Vagina (tissue), 2 donors: Measurements from ENCODE around the gene MYBPH.

Experiments used
- POLR2A ChIP-seq, 2 donors: fragments of 450-650 bp; IDR thresholded peaks; one replicate each; pipeline ENCODE4 v1.6.1; 2017; ENCODE audit warnings: antibody characterized with exemption in 2 of 2, mild to moderate bottlenecking in 2 of 2, moderate library complexity in 2 of 2
- POLR2AphosphoS5 ChIP-seq, 2 donors: sonication (generic); formaldehyde crosslinking; IDR thresholded peaks; one replicate each; pipeline ENCODE4 v1.9.0; 2017; ENCODE audit warnings: antibody characterized with exemption in 2 of 2, mild to moderate bottlenecking in 2 of 2, low read depth in 1 of 2; ENCODE audit not compliant: insufficient read depth in 1 of 2
- TF ChIP-seq, protein P1 (sequence below), 3 experiments: fragments of 450-650 bp in 2 of 3; fragments of 200-600 bp in 1 of 3; sonication (generic) in 1 of 3; IDR thresholded peaks; one replicate each; pipeline ENCODE4 v1.5.1; 2017 to 2019; ENCODE audit warnings: antibody characterized with exemption in 3 of 3, mild to moderate bottlenecking in 2 of 3, moderate library complexity in 2 of 3

DNA sequence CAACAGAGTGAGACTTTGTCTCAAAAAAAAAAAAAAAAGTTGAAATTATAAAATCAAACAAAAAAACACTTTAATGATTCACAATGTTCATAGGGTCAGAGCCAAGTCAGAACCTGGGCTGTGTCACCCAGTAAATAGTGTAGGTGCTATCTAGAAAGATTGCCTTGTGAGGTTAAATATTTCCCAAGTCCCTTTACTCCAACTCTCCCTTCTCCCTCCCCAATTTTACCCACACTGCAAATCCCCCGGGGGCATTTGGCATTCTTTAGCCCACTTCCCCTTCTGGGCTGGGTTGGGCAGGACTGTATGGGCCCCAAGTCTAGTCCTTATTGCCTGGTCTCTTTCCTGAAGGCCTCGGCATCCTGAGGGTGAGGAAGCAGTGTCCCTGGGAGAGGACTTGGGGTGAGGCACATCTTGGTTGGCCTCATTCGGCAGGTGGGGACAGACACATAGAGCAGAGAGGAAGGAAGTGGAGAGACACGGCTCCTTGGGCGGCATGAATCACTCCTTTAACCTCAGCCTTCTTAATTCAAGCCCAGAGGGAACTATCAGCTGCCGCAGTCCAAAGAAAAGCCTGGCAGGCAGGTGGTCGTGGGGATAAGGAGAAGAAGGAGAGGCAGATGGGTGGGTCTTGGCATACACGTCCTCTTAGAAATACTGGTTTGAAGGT is 39.9 kb downstream of the MYBPH start:
- TF ChIP-seq, protein P1, sequence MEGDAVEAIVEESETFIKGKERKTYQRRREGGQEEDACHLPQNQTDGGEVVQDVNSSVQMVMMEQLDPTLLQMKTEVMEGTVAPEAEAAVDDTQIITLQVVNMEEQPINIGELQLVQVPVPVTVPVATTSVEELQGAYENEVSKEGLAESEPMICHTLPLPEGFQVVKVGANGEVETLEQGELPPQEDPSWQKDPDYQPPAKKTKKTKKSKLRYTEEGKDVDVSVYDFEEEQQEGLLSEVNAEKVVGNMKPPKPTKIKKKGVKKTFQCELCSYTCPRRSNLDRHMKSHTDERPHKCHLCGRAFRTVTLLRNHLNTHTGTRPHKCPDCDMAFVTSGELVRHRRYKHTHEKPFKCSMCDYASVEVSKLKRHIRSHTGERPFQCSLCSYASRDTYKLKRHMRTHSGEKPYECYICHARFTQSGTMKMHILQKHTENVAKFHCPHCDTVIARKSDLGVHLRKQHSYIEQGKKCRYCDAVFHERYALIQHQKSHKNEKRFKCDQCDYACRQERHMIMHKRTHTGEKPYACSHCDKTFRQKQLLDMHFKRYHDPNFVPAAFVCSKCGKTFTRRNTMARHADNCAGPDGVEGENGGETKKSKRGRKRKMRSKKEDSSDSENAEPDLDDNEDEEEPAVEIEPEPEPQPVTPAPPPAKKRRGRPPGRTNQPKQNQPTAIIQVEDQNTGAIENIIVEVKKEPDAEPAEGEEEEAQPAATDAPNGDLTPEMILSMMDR (IDR thresholded peaks at IDR 0.05), result no peak
- TF ChIP-seq POLR2A (IDR thresholded peaks at IDR 0.05) (no peak), POLR2AphosphoS5 (IDR thresholded peaks at IDR 0.05; ENCODE audit: insufficient read depth in 1 of 2, low read depth in 1 of 2) (no peak)
